Mammary epithelial cell (primary cell): Measurements from ENCODE around the gene KCNA10.

Source experiments
- EZH2 ChIP-seq: IDR thresholded peaks from 2 replicates; pipeline ENCODE4 v1.6.1; 2012; ENCODE audit warnings: low read length, inconsistent platforms, borderline replicate concordance
- TF ChIP-seq, protein P1 (sequence below), 2 donors: IDR thresholded peaks in 1 of 2; conservative IDR thresholded peaks in 1 of 2; 2 replicates each; pipeline ENCODE4 v1.5.1; 2011 to 2012; ENCODE audit warnings: inconsistent platforms in 2 of 2, low read length in 2 of 2, mild to moderate bottlenecking in 2 of 2, control low read depth in 1 of 2, low read depth in 1 of 2; ENCODE audit not compliant: insufficient read depth in 1 of 2; ENCODE audit errors: extremely low read depth in 1 of 2

GRCh38 chr1:110544753-110545152, 25.8 kb upstream of the KCNA10 start:
- TF ChIP-seq, protein P1, sequence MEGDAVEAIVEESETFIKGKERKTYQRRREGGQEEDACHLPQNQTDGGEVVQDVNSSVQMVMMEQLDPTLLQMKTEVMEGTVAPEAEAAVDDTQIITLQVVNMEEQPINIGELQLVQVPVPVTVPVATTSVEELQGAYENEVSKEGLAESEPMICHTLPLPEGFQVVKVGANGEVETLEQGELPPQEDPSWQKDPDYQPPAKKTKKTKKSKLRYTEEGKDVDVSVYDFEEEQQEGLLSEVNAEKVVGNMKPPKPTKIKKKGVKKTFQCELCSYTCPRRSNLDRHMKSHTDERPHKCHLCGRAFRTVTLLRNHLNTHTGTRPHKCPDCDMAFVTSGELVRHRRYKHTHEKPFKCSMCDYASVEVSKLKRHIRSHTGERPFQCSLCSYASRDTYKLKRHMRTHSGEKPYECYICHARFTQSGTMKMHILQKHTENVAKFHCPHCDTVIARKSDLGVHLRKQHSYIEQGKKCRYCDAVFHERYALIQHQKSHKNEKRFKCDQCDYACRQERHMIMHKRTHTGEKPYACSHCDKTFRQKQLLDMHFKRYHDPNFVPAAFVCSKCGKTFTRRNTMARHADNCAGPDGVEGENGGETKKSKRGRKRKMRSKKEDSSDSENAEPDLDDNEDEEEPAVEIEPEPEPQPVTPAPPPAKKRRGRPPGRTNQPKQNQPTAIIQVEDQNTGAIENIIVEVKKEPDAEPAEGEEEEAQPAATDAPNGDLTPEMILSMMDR (conservative IDR thresholded peaks at IDR 0.05 in 1 of 2, IDR thresholded peaks at IDR 0.05 in 1 of 2; ENCODE audit: extremely low read depth in 1 of 2, insufficient read depth in 1 of 2, low read depth in 1 of 2, low read length in 2 of 2): no peak
- TF ChIP-seq EZH2: no peak
